CD1c-positive myeloid dendritic cell (primary cell): ENCODE results near the gene TCAIM.

Experiments
- DNase-seq: peaks from one replicate; pipeline ENCODE4 v3.0.0-alpha.2; 2016; ENCODE audit errors: extremely low spot score

TCAIM gene, protein sequence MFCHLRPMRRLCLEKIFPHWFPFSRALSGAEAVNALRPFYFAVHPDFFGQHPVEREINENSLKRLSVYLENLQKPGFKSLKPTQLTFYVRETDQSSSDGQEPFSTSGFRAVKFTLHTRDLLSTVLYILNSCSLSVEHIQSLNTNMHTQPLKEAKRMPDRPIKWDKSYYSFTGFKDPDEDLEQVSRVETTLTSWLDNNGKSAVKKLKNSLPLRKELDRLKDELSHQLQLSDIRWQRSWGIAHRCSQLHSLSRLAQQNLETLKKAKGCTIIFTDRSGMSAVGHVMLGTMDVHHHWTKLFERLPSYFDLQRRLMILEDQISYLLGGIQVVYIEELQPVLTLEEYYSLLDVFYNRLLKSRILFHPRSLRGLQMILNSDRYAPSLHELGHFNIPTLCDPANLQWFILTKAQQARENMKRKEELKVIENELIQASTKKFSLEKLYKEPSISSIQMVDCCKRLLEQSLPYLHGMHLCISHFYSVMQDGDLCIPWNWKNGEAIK

DNA sequence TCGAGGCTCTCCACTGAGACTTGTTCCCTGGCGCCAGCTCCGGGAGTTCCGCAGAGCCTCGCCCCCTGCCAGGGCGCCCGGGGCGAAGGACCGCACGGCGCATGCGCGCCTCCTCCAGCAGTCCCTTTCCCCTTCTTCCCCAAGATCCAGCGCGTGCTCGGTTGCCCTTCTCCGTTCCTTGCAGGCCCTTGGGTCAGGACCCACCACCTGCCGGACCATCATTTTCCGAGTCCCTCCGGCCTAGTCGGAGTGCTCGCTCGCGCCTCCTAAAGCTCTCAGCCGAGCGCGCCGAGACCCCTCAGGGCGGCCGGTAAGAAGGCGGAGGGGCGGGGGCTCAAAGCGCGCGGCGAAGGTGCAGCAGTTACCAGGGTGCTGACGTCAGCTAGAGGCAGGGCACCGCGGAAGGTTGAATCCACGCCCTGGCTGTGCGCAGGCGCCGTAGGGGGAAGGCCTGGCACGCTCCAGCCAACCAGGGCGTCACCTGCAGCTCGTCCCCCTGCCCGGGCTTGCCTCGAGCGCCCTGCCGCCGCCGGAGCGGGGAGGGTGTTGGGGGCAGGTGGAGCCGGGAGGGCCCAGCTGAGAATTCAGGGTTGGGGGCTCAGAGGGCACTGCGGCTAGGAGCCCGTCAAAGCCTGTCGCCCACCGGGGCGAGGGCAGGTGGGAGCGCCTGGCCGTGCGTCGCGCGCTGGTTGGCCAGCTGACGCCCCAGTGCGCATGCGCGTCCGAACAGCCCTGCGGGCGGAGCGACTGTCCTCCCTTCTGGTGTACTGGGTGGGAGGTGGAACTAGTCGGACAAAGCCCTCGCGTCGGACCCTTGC lies at the start of gene TCAIM:
TCAIM (plus strand) TSS at position 757 of the 818 bp plus-strand sequence. CDS start 16,017 bp downstream, outside the sequence.
- DNase-seq, result peak; percentile 99

DNA sequence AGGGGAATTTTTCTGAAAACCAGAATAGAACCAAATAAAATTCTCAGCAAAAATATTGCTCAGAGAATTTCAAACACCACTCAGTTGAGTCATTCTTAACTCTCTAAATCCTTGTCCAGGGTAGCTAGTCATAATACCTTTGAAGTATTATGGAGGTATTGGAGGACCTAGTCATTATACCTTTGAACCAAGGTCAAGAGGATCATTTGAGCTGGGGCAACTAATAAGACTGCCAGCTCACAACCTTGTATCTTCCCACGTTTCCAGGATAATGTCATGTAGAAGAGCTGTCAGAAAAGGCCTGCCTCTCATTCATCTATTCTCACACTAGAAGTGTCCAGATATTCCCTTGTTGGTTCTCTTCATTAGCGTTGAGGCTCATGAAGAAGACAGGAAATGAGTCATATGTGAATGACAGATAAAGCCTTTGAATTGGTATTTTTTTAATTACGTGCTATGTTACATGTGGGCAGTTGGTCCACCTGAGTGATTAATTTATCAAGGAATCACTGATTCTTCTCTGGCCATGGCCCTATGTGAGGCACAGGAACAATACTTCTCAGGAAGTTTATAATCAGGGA lies 48.6 kb upstream of the TCAIM start:
- DNase-seq, result no peak

DNA sequence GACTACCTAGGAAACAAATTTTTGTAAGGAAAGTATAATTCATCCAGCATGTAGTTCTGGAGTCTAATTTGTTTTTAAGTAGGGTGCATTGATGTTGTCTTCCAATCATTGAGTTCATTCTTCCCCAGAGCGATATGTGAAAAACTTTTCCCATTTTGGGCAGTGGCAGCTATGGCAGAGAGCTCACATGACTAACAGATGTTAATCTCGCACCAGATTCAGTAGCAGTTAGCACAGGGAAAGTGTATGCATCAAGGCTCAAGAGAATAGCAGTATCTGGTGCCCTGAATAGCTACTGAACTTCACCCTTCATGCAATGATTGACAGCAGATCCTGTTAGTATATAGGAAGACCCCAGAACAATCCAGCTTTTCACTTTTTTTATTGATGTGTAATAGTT lies 46.3 kb upstream of the TCAIM start:
- no peak for DNase-seq

DNA sequence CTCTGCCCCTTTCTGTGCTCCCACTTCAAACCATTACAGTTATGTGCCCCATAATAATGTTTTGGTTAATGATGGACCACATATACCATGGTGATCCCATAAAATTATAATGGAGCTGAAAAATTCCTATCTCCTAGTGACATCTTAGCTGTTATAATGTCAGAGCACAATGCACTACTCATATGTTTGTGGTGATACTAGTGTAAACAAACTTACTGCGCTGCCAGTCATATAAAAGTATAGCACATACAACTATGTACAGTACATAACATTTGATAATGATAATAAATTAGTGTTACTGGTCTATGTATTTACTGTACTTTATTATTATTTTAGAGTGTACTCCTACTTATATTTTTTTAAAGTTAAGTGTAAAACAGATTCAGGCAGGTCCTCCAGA lies 45.6 kb upstream of the TCAIM start:
- no peak for DNase-seq

DNA sequence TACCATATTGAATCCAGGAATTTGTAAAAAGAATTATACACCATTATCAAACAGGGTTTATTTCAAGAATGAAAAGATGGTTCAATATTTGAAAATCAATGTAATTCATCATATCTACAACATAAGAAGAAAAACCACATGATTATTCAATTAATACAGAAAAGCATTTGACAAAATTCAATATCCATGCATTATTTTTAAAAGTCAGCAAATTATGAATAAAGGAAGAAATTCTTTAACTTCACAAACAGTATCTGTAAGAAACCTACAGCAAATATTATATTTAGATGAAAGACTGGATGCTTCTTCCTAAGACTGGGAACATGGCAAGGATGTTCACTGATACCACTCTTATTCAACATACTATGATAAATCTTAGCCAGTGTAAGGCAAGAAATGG lies 41.3 kb upstream of the TCAIM start:
- no peak for DNase-seq

DNA sequence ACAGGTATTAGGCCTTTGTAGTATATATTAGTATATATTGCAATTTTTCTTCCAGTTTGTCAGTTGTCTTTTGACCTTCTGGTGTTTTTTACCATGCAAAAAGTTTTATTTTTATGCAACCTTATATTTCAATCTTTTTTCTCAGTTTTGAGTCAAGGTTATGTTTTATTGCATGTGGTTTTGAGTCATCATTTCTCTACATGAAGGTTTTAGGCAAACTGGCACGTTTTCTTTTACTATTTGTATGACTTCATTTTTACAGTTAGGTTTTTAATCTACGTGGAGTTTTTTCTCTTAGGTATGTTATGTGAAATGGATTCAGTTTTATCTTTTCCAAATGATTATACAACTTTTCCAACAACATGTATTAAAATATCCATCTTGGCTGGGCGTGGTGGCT lies 36.8 kb upstream of the TCAIM start:
- no peak for DNase-seq

DNA sequence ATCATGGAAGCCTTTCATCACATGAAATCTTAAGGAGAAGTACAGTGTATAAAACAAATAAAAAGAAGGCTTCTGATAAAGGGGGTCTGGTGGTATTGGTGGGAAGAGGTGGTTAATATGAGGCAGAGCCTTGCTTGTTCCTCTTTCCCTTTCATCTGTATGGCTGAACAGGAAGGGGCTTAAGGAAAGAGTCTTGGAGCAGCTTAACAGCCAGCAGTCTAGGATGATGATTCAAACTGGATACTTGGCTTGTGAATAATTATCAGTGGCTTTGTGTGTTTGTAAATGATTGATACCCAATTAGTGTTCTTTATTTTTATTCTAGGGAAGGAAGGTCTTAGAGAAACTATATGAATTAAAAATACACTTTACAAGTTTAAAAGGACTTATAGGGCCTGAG lies 29.1 kb upstream of the TCAIM start:
- DNase-seq, result no peak

DNA sequence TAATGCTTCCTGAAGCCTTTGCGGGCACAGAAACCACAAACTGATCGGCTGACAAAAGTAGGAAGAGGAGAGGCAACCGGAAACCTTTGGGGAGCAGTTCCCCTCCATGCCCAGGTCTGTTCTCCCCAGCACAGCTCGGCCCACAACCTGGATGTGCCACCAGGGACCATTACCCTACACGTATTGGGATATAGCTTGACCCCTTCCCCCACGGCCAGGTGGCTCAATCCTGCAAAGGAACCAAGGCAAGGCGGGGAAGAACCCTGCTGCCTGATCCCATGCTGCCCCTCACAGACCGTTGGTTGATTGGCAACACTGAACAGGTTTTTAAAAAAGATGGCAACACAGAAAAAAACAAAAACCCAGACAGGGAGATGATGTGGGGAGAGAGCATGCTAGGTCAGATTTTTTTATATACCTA lies 19.7 kb upstream of the TCAIM start:
- DNase-seq, result no peak

DNA sequence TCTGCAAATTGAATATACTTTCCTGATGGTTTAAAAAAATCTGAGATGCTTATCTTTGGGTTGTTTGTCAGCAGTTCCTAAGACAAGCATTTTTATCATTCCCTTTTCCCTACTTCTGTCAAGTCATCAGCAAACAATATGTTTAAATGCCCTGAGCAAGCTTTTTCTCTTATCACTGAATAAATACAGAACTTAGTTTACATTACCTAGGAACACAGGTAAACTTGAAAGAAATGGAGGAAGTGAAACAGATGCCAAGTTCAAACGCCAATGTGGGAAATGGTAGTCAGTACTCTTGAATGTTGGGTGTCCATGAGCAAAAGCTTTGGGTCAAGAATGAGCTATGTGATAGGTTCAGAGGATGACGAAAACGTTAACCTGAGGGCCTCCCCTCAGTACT lies 17.2 kb upstream of the TCAIM start:
- no peak for DNase-seq

DNA sequence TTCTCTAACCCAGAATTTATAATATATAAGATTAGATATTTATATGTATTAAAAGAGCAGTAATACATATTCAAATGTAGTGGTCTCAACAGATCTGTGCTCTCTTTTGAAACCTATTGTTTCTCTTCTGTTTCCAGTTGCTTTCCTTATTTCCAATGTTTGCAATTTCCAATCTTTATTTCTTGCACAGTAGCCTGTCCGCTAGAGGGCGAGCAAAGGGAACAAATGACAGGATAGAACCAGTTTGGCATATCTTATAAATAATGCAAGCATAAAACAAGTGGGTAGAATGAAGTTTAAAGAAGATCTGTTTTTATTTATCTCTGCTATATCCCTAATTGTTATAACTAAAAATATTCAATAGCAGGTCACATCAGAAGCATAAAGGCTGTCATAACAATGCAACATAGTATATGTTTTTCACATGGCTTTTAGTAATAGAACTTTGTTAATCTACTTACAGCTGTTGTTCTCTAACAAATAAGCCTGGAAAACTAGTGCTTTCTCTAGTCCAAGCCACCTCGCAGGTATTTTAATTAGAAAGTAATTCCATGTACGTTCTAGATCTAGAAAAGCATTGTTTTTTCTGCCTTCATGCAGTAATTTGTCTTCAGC lies 15.1 kb upstream of the TCAIM start:
- DNase-seq, result peak; percentile 65

DNA sequence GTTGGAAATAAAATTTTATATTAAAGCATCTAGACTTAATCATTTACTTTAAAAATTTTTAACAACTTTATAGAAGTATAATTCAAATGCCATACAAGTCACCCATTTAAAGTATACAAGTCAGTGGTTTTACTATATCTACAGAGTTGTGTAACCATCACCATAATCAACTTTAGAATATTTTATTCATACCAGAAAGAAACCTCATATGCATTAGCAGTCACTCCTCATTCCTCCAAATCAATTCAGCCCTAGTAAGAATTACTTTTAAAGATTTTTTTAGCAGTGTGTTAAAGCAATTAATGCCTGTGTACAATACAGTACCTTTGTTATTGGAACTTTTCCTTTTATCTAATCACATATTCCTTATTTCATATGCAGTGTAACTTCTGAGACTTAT lies 14.0 kb upstream of the TCAIM start:
- DNase-seq, result no peak

DNA sequence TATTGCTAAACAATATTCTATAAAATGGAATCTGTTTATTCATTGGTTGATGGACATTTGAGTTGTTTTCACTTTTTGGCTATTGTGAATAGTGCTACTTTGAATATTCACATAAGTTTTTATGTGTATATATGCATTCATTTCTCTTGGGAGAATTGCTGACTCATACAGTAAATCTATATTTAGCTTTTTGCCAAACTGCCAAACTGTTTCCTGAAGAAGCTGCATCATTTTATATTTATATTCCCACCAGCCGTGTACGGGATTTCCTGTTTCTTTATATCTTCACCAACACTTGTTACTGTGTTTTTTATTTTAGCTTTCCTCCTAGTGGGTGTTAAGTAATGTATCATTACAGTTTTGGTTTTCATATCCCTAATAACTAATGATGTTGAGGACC lies 12.5 kb upstream of the TCAIM start:
- no peak for DNase-seq

DNA sequence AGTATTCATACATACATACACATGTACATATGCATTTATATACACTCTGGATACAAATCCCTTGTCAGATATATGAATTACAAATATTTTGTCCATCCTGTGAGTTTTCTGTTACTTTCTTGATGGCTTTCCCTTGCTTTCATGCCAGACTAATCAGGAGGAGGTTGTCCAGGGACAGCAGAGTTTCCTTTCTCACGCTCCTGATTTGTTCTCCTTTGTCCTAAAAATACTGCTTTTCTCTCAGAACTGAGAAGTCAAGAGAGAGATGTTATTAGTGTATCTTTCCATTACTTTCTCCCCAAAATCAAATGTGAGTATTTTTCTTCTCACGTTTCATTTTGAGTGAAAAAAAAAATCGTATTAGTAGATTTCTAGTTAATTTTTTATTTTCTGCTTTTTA lies 12.1 kb upstream of the TCAIM start:
- no peak for DNase-seq

DNA sequence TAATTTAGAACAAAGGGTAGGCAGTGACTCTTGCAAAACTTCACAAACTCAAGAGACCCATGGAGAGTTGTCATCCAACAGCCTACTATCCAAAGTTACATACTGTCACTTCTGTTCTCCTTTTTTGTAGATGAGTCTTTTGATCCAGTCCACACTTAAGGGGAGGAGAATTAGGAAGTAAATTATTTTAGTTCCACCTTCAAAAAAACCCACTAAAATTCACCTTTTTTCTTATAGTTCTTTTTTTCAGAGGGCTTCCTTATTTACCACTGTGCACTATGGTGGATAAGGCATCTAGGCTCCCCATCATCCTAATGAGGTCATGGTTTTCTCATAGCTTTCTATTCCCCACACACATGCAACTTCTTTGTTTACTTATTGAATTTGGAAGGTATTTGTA lies 8.6 kb upstream of the TCAIM start:
- DNase-seq, result peak; percentile 10

DNA sequence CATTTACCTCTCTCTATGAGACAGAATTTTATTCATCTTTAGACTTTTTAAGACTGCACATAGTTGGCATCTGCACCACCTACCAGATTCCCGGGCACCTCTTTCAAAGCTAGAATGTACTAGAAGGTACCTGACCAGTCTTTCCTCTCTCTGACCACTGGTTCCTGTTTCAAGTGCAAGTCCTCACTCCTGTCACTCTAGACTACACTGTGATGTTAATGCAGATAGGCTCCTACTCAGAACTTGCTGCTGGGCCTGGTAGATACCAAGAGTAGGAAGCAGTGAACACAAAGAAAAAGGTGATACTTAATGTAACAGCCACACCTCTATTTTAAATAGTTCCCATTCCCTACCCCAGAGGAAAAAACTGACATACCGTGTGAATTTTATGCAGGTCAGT lies 8.1 kb upstream of the TCAIM start:
- DNase-seq, result no peak

DNA sequence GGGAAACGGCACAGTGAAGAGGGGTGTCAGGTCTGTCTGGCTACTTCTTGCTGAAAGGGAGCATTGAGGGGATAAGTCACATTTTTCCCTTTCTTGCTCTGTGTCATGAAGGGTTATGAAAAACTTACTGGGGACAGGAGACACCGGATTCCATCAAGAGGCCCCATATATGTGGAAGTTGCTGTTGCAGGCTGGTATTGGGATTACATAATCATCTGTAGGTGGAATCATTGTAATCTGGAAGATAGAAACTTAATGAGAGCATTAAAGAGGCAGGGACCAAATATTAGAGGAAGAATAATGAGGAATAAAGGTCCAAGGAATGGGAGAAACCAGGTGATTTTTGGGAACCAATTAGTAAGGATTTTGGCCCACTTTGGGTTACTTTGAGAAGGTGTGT lies 4.2 kb upstream of the TCAIM start:
- DNase-seq, result peak; percentile 17

DNA sequence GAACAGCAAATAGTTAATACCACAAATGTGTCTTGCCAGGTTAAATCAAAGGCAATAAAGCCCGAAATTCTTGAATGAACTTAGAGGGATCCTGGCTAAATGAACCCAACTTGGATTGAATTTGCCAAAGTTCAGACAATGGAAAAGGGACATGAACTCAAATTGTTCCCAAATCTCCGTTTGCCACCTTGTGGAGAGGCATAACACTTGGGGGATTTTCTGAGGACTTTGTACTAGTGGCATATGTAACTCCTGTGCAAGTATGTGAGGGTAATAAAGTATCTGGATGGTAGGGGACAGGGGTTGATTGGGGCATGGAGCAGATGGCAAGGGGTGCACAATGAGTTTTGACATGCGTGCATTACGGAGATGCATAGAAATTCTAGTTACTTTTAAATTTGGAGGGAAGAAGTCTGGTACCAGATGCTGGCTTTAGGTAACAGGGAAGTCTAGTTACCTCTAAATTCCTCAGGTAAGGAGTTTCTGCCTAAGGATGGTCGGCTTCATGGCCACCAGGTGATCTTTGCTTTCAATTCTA lies 1.2 kb upstream of the TCAIM start:
- no peak for DNase-seq

DNA sequence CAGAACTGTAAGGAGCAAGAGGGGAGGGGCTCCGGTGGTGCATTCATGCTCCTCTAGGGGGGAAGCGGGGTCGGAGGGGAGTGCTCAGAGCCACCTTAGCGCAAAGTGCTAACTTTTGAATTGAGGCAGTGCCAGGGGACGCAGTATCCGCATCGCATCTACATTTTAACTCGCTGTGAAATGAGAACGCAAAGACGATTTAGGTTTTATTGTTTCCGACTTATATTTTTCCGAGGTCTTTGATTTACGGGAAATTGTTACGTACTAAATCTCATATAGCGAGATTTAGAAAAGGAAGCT lies 212 bp downstream of the TCAIM start:
- DNase-seq, result no peak

DNA sequence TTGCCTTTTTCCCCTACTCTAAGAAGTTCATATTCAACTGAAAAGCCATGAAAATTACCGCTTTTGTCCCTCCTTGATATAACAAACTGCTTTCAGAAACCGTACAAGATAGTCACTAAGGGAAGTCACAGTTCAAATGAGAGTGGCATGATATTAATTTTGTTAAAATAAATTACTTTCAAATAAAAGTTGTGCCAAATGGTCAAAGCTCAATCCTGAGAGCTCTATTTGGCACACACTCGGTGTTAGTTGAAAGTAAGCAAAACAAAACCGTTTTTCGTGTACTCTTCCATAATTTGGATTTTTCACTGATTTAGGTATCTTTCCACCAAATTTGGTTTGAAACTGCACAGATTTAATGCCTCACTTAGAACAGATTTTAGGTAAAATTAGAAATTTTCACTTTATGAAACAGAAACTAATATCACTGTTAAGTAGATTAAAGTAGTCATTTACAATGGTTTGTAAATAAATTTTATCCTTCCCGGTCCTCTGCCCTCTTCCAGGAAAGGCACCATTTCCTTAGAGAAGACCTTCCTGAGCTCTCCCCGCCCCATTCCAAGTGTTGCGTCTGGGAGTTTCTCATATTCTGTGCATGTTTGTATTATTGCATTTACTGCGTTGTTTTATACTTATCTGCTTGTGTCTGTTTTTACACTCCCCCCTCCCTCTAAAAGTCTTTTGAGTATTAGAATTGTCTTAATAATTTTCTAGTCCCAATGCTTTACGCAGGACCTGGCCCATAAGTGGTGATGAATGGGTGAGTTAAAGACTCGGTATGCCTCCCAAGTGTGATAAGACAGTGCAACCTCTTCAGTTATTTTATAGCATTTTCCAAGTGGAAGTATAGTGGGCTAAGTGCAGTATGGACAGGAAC lies 853 bp downstream of the TCAIM start:
- DNase-seq, result no peak

DNA sequence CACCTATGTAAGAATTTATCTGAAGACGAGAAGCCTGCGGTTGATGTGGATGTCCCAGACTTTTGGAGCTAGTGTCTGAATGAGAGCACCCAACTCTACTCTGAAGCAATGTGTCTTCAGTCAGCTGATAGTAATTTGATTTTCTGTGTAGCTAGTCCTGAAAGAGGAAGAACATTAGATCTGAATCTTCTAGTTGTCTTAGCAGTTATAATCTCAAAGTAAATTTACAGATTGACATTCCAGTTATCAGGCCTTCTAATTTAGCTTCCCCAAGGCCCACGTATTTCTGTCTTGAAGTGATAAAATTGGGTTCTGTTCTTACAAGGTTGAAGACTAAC lies 1.5 kb downstream of the TCAIM start:
- DNase-seq, result peak; percentile 20

DNA sequence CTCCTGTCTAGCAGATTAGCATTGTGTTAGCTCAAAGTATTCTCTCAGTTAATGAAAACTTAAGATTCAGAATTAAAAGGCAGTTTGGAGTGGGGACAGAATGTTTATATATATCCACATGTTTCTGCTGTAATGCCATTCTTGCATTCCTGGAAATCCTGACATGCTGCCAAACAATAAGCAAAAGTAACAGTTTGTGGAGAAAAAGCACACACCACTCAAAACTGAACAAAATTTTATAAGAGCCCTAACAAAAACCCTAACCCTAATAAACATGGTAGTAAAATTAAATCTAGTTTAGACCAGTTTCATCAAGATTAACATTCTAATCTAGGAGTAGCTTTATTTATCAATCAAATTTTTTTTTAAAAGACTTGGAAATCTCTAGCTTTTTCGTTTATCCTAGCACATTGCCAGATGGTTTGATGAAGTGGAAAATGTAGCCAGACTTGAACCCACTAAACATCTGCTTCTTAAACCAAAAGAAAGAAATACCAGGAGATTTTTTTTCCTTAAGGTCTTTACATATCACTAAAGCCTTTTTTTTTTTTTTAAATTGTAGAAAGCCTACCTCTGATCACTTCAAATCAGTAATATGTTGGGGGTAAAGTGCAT lies 3.7 kb downstream of the TCAIM start:
- DNase-seq, result no peak
